Transverse colon (tissue), 4 donors: ENCODE data around the gene ZNF770.

ENCODE experiments used
- CTCF ChIP-seq, 5 experiments: fragments of 200-600 bp in 3 of 5; fragments of 450-650 bp in 2 of 5; sonication (generic) in 3 of 5; IDR thresholded peaks; 1 replicate in 2 of 5; 2 replicates in 3 of 5; pipeline ENCODE4 v1.5.1; 2016 to 2017; ENCODE audit warnings: antibody characterized with exemption in 5 of 5, inconsistent platforms in 3 of 5, mild to moderate bottlenecking in 2 of 5, moderate library complexity in 1 of 5
- EP300 ChIP-seq: sonication (generic); formaldehyde crosslinking; IDR thresholded peaks from one replicate; pipeline ENCODE4 v1.6.1; 2017; ENCODE audit warnings: antibody characterized with exemption, low read depth
- POLR2A ChIP-seq: fragments of 450-650 bp; IDR thresholded peaks from one replicate; pipeline ENCODE4 v1.6.1; 2016; ENCODE audit warnings: antibody characterized with exemption, mild to moderate bottlenecking, moderate library complexity
- POLR2AphosphoS5 ChIP-seq, 3 donors: sonication (generic); formaldehyde crosslinking; IDR thresholded peaks; one replicate each; pipeline ENCODE4 v1.6.1; 2016; ENCODE audit warnings: antibody characterized with exemption in 3 of 3

GRCh38 chr15:34973512-34973911 lies 14.6 kb downstream of the ZNF770 start:
- TF ChIP-seq CTCF (IDR thresholded peaks at IDR 0.05) (no peak), POLR2A (no peak), EP300 (no peak), POLR2AphosphoS5 (IDR thresholded peaks at IDR 0.05) (no peak)
